Inflammatory macrophage (primary cell): ENCODE results near the gene PDGFRB.

ENCODE experiments used
- DNase-seq, 2 donors: peaks; one replicate each; pipeline ENCODE4 v3.0.0-alpha.2; 2020 to 2022

Gene PDGFRB

DNA sequence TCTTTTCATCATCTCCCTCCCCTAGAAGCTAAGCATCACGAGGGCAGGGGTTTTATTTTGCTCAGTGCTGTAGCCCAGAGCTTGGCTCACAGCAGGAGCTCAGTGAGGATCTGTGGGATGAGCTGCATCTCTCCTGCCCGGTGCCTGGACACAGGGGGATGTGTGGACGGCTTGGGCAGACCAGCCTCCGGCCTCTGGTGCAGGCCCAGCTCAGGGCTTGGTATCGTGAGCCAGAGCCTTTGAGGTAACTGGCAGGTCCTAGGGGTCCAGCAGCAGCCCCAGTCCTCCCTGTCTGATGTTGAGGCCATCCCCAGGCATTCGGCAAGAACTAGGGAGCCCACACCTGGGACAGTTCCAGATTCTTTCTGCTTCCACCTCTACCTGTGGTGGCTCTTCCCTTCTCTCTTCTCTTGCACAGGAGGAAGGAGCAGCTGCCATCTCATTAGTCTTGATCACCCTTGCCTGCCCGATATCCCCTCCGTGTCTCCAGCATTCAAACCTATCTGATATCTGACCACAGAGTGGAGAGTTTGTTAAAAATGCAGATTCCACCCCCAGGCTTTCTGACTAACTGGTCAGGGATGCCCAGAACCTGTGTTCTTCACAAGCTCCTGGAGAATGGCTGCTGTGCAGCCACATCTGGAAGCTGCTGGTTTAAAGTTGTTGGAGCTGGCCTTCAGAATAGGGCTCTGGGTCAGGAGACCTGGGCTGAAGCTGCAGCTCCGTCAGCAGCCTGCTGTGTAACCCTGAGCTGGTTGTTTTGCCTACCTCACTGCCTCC is 26.3 kb upstream of the PDGFRB start:
- no peak for DNase-seq

DNA sequence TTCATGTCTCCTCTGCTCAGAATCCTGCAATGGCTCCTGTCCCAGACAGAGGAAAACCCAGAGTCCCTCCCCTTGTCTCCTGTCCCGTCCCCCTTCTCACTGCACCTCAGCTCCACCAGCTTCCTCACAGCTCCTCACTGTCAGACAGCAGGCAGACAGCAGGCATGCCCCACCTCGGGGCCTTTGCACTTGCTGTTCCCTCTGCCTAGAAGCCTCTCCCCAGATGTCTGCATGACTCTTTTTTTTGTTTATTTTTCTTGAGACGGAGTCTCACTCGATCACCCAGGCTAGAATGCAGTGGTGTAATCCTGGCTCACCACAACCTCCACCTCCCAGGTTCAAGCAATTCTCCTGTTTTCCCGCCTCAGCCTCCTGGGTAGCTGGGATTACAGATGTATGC is 25.4 kb upstream of the PDGFRB start:
- DNase-seq: no peak

DNA sequence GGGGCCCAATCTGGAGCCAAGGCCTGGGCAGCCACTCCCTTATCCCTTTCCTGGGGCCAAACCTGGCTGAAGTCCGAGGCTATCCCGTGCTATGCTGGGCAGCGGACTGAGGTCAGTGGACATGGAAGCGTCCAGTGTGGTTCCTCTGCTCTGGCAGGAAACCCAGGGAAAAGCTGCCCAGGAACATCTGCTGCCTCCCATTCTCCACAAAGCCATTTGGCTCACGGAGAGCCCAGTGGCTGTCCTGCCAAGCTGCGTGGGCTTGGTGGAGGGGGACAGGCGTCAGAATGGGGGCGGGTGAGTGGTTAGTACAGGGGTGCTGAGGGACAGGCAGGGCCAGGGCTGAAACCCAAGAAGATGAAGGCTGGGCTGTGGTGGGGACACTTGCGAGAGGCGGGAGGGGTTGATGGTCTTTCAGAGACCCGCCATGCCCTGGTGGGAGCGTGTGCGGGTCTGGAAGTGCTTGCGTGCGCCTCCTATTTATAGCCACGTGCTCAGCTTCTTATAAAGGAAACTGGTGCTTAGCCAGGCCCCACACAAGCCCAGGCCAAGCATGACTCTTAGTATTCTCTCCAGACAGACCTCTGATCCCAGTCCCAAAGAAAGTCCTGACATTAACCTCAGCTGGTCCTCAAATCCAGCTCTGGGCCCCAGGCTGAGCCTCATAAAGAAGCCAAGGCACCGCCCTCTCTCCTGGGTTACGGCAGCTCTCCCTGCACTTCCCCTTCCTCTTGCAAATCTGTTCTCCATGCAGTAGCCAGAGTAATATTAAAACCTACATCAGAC is 24.8 kb upstream of the PDGFRB start:
- DNase-seq: peak; percentile 67

DNA sequence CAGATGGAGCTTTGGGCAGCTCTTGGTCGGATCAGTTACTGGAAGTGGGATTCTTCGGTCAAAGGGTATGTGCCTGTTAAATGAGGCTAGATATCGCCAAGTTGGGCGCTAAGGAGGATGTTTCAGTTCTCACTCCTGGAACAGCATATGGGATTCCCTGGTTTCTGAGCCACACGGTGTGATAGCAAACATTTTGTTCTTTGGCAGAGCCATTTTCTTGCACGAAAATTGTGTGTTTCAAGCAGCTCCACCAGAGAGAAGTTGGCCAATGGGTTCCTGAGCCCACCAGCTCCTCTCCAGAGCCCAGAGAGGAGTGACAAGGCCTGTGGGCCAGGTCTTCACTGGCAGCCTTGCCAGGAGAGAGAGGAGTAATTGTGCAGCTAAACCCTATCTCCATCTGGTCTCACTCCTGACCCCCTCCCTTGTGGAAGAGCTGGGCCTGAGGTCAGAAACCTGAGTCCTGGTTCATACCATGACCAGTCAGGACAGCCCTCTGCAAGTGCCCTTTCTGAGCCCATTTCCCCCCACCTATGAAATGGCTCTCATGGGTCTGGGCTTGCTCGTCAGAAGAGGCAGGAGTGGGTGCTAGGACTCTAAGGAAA is 23.5 kb upstream of the PDGFRB start:
- DNase-seq: no peak

DNA sequence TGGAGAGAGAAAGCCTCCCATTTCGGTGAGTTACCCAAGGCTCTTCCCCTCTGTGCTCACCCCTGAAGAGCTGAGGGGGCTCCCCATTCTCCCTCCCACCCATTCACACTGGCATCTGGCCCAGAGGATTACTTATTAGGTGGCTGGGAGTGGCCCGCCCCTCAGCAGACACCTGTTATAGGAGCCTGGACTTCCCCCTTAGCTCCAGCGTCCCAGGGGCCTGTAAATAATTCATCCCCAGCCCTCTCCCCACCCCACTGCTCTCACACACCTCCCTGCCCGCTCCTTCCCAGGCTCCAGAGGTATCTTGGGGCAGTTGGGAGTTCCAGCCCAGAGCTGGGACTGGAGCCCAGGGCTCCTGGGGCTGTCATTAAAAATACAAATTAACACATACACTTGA is 22.6 kb upstream of the PDGFRB start:
- DNase-seq: no peak

DNA sequence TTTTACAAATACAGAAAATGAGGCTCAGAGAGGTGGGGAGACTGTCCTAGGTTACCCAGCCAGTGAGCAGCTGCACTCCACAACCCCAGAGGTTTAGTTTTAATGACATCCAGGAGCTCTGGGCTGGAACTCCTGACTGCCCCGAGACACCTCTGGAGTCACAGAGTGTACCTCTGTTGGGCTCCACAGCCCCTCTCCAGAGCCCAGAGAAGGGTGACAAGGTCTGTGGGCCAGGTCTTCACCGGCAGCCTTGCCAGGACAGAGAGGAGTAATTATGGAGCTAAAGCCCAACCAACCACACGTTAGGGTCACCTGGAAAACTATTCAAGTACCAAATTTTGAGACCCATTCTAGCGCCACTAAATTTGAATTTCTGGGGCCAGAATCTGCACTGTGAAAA is 22.1 kb upstream of the PDGFRB start:
- DNase-seq: no peak

DNA sequence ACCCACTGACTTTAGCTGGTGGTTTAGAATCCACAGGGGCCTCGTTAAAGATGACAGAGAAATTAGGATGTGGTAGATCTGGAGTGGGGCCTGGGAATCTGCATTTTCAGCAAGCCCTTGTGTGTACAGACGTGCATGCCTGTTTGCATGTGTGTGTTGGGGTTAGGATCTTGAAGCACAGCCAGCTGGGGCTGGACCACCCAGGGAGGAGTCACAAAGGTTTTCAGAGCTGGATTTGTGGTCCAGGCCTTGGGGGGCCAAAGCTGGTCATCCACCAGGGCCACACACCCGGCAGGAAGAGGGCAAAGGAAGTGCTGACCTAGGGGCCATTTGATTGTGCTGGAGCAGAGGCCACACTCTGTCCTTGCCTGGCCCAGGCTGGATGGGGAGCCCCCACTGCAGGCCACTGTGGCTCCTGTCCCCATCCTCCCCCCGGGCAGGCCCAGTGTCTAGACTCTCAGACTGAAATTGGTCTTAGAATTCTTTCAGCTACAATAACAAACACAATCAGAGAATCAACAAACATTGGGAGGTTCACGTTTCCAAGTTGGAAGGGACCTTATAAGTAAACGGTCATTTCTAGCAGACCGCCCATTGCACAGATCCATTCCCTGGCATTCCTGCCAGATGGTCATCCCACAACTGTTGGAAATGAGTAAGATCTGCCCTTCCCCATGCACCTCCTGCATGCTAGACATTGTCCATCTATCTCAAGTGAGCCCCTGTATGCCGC is 21.3 kb upstream of the PDGFRB start:
- DNase-seq: no peak

DNA sequence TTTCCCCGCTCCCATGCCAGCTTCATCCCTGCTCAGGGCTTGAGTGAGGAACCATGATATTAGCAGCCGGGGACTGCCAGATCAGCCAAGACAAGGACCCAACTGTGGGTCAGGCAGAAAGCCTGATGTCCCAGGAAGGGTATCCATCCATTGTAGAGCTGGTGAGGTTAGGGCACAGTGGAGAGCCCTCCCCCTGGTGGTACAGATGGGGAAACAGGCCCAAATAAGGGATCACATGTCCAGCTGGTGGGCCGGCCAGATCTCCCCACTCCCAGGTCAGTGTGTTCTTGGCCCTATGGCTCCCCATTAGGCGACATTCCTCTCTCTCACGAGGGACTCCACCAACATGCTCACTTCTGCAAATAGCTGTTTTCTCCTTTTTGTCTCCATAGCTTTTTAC is 19.9 kb upstream of the PDGFRB start:
- DNase-seq: peak; percentile 15 to 39

DNA sequence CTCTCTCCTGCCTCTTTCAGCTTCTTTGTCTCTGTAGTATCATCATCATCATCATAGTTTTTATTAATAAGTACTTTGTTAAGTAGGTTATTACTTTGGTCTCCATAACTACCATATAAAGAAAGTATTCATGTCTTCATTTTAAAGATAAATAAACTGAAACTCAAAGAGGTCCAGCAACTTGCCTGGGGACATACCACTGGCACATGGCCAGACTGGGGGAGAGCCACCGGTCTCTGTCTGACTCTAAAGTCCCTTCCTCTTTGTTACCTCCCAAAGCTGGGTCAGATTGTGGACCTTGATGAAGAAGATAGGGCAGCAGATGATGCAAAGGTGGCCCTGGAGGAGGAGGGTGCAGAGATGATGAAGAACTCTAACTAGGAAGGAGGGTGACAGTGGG is 19.4 kb upstream of the PDGFRB start:
- no peak for DNase-seq

DNA sequence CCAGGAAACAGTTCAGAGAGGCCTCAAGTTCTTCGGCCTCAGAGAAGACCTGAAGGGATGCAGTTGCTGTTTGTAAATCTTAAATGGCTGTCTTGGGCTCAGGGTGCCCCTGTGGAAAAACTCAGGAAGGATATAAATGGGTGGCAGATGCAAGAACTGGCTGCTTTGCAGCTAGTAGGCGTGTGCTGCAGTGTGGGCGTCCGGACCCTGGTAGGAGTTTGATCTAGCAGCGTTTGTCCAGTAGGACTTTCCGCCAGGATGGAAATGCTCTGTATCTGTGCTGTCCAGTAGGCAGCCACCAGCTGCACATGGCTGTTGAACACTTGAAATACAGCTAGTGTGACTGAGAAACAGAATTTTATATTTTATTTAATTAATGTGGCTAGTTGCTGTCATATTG is 18.6 kb upstream of the PDGFRB start:
- DNase-seq: no peak

DNA sequence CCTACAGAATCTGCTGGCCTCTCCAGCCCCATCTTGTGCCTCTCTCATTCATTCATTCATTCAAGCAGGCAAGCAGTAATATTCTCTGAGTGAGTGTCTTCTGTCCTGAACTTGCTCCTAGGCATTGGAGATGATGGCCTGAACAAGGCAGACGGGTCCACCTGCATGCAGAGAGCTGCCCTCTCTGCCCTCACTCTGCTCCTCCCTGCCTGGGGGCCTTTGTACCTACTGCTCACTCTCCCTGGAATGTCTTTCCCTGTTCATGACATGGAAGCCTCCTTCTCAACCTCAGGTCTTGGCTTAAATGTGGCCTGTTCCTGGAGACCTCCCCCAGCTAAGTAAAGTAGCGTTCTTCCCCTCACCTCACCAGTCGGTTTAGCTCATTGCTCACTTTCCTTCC is 17.5 kb upstream of the PDGFRB start:
- no peak for DNase-seq

DNA sequence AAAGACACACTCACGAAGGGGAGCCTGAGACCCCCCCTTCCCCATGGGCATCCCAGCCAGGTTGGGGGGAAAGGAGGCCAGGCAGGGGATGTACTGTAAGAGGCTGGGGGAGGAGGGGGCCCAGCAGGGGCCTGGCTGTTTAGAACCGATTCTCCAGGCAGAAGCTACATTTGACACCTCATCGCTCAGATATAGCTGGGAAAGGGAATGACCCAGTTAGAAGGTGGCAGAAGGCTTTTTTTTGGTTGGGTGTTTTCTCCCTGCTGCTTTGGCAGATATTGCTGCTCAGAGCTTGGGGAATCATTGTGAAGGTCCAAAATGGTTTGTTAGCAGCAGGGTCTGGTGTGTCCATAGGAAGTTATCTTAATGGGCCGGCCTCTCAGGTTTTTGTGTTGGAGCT is 16.9 kb upstream of the PDGFRB start:
- no peak for DNase-seq

DNA sequence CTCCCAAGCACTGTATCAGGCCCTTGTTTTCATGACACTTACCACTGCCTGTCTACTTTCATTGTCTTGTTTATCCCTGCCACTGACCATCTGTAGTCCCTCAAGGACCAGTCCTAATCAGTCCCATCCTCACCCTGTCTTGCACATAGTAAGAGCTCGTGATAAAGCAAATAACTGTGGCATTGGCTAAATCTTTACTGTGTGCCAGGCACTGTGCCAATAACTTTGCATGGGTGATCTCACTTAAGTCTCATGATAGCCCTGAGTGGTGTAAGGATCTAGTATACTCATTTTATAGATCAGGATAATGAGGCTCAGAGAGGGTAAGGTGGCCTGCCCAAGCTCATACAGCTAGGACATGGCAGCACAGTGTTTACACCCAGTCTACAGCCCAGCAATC is 16.5 kb upstream of the PDGFRB start:
- DNase-seq: no peak

DNA sequence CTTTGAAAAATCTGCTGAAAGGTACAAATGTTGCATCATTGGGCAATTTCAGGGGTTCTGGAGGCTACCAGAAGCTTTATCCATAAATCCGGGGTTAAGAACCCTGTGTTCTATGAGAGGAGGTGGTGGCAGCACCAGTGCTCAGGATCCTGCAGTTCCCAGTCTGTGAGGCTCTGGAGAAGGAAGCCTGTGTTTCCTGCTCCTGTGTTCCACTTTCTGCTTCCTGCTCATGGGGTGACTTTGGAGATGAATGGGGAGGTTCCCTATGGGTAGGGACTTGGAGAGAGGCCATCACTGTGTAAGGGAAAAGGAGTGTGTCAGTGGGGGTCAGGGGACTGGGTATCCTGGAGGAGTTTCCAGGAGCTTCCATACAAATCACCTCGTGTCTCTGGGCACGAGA is 13.2 kb upstream of the PDGFRB start:
- no peak for DNase-seq

DNA sequence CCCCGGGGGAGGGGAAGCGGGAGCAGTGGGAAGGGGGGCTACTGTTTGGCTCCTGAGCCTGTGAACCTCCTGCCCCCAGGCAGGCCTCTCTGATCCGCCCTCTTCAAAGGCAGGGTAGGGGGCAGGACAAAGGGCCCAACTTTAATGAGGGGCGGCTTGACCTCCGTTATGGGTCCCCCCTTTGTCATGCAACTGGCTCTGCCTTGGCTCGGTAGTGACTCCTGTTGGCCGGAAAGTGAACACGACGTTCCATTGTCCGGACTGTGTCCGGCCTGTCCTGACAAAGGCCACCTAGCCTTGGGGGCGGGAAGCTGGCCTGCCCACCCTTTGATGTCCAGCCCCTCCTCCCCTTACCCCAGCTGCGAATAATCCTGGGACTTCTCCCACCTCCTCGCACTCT is 12.3 kb upstream of the PDGFRB start:
- no peak for DNase-seq

DNA sequence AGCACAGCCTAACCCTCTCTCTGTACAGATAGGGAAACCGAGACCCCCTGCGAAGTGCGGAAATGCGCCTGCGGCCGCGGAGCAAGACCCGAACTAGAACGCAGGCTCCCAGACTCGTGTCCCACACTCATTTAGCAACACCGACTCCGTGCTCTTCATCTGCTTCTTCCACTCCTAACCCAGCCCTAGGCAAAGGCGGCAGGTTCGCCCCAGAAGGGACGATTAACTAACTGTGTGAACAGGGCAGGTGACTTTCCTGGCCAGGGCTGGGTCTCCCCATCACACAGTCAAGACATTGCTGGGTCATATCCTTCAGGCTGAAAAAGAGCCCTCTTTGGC is 11.8 kb upstream of the PDGFRB start:
- DNase-seq: no peak

DNA sequence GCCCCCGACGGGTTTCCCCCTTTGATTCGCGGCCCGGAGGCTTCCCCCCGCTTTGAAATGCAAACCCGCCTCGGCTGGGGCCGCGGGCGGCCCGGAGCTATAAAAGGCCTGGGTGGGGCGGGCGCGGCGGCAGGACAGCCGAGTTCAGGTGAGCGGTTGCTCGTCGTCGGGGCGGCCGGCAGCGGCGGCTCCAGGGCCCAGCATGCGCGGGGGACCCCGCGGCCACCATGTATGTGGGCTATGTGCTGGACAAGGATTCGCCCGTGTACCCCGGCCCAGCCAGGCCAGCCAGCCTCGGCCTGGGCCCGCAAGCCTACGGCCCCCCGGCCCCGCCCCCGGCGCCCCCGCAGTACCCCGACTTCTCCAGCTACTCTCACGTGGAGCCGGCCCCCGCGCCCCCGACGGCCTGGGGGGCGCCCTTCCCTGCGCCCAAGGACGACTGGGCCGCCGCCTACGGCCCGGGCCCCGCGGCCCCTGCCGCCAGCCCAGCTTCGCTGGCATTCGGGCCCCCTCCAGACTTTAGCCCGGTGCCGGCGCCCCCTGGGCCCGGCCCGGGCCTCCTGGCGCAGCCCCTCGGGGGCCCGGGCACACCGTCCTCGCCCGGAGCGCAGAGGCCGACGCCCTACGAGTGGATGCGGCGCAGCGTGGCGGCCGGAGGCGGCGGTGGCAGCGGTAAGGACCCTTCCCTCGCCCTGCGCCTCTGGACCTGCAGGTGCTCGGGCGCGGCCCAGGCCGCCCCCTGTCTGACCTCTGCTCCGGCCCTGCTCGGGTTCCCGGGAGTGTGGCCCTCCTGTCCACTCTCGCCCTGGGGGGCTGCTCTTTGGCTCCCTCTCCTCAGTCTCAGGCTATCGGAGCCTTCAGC is 11.2 kb upstream of the PDGFRB start, which contains the start of gene CDX1:
Gene CDX1 (plus strand): TSS at position 129 of the 862 bp plus-strand sequence. CDS start 99 bp downstream, at position 228.
- no peak for DNase-seq

DNA sequence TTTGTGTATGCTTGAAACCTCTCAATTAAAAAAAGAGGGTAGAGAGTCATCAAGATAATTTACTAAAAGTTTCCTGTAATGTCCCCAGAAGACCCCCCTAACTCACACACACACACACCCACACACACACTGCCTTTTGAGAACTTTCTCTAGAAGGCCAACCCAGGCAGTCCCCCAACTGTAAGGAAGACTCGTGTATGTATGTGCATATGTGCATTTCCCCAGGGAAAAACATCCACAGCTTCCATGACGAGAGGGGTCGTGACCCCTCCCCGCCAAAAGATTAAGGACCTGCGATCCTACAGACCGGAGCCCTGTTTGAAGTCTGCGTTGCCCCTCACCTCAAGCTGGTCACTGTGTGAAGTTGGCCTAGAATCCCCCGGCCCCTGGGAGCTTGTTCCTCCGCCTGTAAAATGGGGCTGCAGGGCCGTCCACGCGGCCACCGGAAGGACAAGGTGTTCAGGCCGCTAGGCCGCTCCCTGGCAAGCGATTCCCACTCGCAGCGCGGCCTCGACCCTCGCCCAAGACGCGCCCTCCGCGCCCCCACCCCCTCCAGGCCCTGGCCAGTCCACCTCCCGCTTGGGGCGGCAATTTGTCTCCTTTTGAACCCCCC is 10.5 kb upstream of the PDGFRB start:
- no peak for DNase-seq

DNA sequence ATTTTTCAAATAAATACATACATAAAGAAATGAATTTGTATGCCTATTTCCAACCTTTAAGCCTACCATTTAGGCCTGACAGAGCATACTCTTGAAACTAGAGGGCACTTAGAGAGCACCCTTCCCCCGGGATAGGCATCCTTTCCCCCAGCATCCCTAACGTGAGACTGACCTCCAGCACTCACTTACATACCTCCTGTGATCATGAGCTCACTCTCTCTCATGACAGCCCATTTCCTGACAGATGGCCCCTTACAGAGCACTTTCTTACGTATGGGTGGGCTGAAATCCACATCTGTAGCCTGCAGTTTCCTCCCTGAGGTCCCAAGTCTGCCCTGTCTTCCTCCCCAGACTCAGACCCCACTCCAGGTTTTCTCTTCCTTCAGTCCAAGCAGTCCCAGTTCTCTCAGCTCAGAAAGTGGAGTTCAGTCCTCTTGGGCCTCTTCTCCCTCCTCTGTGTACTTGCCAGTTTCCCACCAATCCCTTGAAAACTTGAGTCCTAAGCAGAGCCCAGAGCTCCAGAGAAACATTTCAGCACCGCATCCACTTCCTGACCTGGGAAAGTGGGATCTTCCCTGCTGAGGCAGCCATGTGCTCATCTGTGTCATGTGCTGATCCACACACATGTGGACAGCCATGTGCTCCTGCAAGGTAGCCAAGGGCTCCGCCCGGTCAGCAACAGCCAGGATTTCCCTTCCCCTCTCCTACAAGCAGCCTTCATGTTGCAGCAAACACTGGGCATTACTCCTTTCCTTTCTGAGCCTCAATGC is 8.8 kb upstream of the PDGFRB start:
- DNase-seq: no peak

DNA sequence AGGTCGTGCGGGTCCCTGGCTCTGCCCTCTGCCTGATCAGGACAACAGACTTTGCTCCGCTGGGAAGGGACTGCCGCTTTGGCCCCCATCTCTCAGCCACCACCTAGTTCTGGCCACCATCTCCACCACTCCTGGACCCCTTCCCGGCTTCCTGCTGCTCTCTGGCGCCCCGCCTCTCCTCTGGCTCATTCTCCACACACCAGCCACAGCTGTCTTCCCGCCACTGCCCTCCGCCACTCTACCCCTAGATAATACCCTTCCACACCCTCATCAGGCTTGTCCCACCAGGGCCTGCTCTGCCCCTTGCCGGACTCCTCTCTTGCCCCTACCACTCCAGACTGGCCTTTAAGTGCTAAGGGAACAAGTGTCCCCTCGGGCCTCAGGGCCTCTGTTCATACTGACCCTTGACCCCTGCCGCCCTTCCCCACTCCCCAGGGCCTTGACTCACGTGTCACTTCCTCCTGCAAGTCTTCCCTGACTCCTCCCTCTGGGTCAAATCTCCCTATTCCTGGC is 8.0 kb upstream of the PDGFRB start:
- DNase-seq: no peak

DNA sequence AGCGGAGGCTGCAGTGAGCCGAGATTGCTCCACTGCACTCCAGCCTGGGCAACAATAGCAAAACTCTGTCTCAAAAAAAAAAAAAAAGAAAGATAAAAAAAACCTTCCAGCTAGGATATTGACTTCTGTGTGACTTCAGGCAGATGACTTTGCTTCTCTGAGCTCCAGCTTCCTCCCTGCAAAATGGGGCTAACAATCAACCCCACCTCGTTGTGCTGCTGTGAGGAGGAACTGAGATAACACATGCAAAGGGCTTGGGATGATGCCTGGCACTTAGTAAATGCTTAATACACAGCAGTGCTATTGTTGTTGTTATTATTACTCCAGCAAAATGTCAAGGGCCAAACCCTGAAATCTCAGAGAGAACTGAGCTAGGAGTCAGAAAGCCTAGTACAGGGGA is 7.4 kb upstream of the PDGFRB start:
- no peak for DNase-seq
